ENCODE results near the gene MAPK8.

GRCh38 chr10:48419714-48420113 is 113.2 kb downstream of the MAPK8 start:
- TF ChIP-seq MLX (CRISPR knock-in tag; conservative IDR thresholded peaks at IDR 0.05) (no peak), CHD2 (IDR thresholded peaks at IDR 0.05; ENCODE audit: low read depth, low read length) (no peak), MAZ (CRISPR knock-in tag; conservative IDR thresholded peaks at IDR 0.05 in 1 of 2, IDR thresholded peaks at IDR 0.05 in 1 of 2) (no peak), ZC3H4 (CRISPR knock-in tag; IDR thresholded peaks at IDR 0.05; ENCODE audit: borderline replicate concordance) (no peak), CTCF (IDR thresholded peaks at IDR 0.05 in 2 of 3, conservative IDR thresholded peaks at IDR 0.05 in 1 of 3; ENCODE audit: insufficient read depth in 2 of 3, low read depth in 1 of 3, low read length in 3 of 3) (no peak), ATF6 (CRISPR knock-in tag; IDR thresholded peaks at IDR 0.05) (no peak), KDM5B (IDR thresholded peaks at IDR 0.05; ENCODE audit: insufficient replicate concordance, low read depth, low read length) (no peak), REST (IDR thresholded peaks at IDR 0.05; ENCODE audit: borderline replicate concordance) (no peak), REST (CRISPR knock-in tag; IDR thresholded peaks at IDR 0.05; ENCODE audit: low read depth) (no peak)

Measured in K562 (cell line).